ENCODE results near the gene PCDHA11. TPM values are rescaled to one million over a fixed set of nuclear protein-coding genes. Genes with fewer than 3 reads are reported as not detected.

Gene PCDHA11
- total and polyA plus RNA-seq, 2 of the 13 experiments (the other 11 are each of a cell fraction or from before 2014, with no cell fraction given) = 0.29 TPM; not detected in 1

DNA sequence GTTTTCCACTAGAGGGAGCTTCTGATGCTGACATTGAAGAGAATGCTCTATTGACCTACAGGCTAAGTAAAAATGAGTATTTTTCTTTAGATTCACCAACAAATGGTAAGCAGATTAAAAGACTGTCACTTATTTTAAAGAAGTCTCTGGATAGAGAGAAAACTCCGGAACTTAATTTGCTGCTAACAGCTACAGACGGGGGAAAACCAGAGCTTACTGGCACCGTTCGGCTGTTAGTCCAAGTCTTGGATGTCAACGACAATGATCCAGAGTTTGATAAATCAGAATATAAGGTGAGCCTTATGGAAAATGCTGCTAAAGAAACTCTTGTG lies 764 bp downstream of the PCDHA11 start:
- Histone ChIP-seq H3K9me3 (ENCODE audit: low read length) (no peaks in the 10 kb centered on the region), H3K27me3 (ENCODE audit: control insufficient read depth in 1 of 2, insufficient read depth in 2 of 2, low read length in 2 of 2) (no peaks in the 10 kb centered on the region), H3K27ac (ENCODE audit: extremely low read length, insufficient read depth, low read length) (no peak overlapping the region), H3K36me3 (replicated peaks in 1 of 2; ENCODE audit: control insufficient read depth in 1 of 2, insufficient read depth in 2 of 2, low read length in 2 of 2) (no peaks in the 10 kb centered on the region), H2AFZ (ENCODE audit: low read length) (no peak overlapping the region), H3K9ac (ENCODE audit: insufficient read depth, low read depth, low read length) (no peak overlapping the region), H3K79me2 (ENCODE audit: insufficient read depth, low read length) (no peaks in the 10 kb centered on the region), H3K4me2 (ENCODE audit: low read depth, low read length) (no peak overlapping the region), H3K4me3 (replicated peaks in 1 of 3; ENCODE audit: insufficient read depth in 1 of 3, low read depth in 2 of 3, low read length in 3 of 3) (0 out of 6 replicates have a peak overlapping the region, but pooled peaks of 1 of the 3 experiments have one; percentile 28), H4K20me1 (ENCODE audit: insufficient read depth, low read length) (no peaks in the 10 kb centered on the region), H3K4me1 (ENCODE audit: insufficient read depth, low read length) (no peaks in the 10 kb centered on the region)
- ChIA-PET CTCF (ENCODE audit: low intra/inter-chr PET ratio, low total read pairs) (interaction anchor here (2.6 kb wide), 1 partner anchor 171 kb away, joined by 34 read pairs; no protein-coding TSS in a partner anchor), POLR2A (no interaction called here)
- in situ Hi-C loops (cut with HindIII; ENCODE audit: extremely low pct_ligation_motif_present, low pct_unique_long_range_greater_than_20kb) = loop anchor here (5.0 kb wide), 1 partner anchor 173 kb away; no protein-coding TSS in a partner anchor
- TF ChIP-seq TEAD3 (CRISPR knock-in tag; optimal IDR thresholded peaks at IDR 0.05; ENCODE audit: borderline replicate concordance) (peak; percentile 21), ZNF230 (CRISPR knock-in tag; IDR thresholded peaks at IDR 0.05) (no peak), PHF8 (CRISPR knock-in tag; IDR thresholded peaks at IDR 0.05) (no peak), MIER2 (CRISPR knock-in tag; IDR thresholded peaks at IDR 0.05) (0 out of 2 replicates have a peak, but pooled peaks have one; percentile 31), HDAC1 (CRISPR knock-in tag; IDR thresholded peaks at IDR 0.05) (no peak)
- BruUV-seq (replicated peaks) = no TSS peak
- intact Hi-C loops (cut with micrococcal nuclease; ENCODE audit: unreplicated experiment) = loop anchor here (2.0 kb wide), 1 partner anchor 29 kb away; the partner anchor contains the start of gene PCDHA8
- DNase-seq (ENCODE audit: low spot score) = no peak
- FAIRE-seq = no peak
- ATAC-seq = no peak
- whole genome bisulfite sequencing (ENCODE audit: low lambda C conversion rate) = 68% methylated on average over 5 of the region's 5 CpGs

DNA sequence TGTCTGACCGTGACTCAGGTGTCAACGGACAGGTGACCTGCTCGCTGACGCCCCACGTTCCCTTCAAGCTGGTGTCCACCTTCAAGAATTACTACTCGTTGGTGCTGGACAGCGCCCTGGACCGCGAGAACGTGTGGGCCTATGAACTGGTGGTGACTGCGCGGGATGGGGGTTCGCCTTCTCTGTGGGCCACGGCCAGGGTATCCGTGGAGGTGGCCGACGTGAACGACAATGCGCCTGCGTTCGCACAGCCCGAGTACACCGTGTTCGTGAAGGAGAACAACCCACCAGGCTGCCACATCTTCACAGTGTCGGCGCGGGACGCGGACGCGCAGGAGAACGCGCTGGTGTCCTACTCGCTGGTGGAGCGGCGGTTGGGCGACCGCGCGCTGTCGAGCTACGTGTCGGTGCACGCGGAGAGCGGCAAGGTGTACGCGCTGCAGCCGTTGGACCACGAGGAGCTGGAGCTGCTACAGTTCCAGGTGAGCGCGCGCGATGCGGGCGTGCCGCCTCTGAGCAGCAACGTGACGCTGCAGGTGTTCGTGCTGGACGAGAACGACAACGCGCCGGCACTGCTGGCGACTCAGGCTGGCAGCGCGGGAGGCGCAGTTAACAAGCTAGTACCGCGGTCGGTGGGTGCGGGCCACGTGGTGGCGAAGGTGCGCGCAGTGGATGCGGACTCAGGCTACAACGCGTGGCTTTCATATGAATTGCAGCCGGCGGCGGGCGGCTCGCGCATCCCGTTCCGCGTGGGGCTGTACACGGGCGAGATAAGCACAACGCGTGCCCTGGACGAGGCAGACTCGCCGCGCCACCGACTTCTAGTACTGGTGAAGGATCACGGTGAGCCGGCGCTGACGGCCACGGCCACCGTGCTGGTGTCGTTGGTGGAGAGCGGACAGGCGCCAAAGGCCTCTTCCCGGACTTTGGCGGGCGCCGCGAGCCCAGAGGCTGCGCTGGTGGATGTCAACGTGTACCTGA lies 1.8 kb downstream of the PCDHA11 start:
- no peaks in the 10 kb centered on the region for H4K20me1 ChIP-seq (ENCODE audit: insufficient read depth, low read length)
- ChIA-PET CTCF (ENCODE audit: low intra/inter-chr PET ratio, low total read pairs) (interaction anchor here (2.6 kb wide), 1 partner anchor 170 kb away, joined by 34 read pairs; no protein-coding TSS in a partner anchor), POLR2A (no interaction called here)
- no peak overlapping the region for H3K9ac ChIP-seq (ENCODE audit: insufficient read depth, low read depth, low read length)
- no peak overlapping the region for H3K27ac ChIP-seq (ENCODE audit: extremely low read length, insufficient read depth, low read length)
- TF ChIP-seq SRSF9 (IDR thresholded peaks at IDR 0.05; ENCODE audit: borderline replicate concordance, insufficient read depth, low read depth, low read length, poor library complexity, severe bottlenecking) (no peak), ZNF235 (CRISPR knock-in tag; IDR thresholded peaks at IDR 0.05; ENCODE audit: borderline replicate concordance) (no peak), PAWR (CRISPR knock-in tag; IDR thresholded peaks at IDR 0.05; ENCODE audit: borderline replicate concordance) (no peak), MZF1 (CRISPR knock-in tag; IDR thresholded peaks at IDR 0.05; ENCODE audit: borderline replicate concordance) (no peak)
- TF ChIP-seq, protein P1, sequence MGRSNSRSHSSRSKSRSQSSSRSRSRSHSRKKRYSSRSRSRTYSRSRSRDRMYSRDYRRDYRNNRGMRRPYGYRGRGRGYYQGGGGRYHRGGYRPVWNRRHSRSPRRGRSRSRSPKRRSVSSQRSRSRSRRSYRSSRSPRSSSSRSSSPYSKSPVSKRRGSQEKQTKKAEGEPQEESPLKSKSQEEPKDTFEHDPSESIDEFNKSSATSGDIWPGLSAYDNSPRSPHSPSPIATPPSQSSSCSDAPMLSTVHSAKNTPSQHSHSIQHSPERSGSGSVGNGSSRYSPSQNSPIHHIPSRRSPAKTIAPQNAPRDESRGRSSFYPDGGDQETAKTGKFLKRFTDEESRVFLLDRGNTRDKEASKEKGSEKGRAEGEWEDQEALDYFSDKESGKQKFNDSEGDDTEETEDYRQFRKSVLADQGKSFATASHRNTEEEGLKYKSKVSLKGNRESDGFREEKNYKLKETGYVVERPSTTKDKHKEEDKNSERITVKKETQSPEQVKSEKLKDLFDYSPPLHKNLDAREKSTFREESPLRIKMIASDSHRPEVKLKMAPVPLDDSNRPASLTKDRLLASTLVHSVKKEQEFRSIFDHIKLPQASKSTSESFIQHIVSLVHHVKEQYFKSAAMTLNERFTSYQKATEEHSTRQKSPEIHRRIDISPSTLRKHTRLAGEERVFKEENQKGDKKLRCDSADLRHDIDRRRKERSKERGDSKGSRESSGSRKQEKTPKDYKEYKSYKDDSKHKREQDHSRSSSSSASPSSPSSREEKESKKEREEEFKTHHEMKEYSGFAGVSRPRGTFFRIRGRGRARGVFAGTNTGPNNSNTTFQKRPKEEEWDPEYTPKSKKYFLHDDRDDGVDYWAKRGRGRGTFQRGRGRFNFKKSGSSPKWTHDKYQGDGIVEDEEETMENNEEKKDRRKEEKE (IDR thresholded peaks at IDR 0.05) = no peak
- intact Hi-C loops (cut with micrococcal nuclease; ENCODE audit: unreplicated experiment) = no loop called here
- no TSS peak for BruUV-seq (replicated peaks)
- in situ Hi-C loops (cut with HindIII; ENCODE audit: extremely low pct_ligation_motif_present, low pct_unique_long_range_greater_than_20kb) = no loop called here
- no peak for DNase-seq (ENCODE audit: low spot score)
- no peaks in the 10 kb centered on the region for H3K36me3 ChIP-seq (replicated peaks in 1 of 2; ENCODE audit: control insufficient read depth in 1 of 2, insufficient read depth in 2 of 2, low read length in 2 of 2)
- H3K79me2 ChIP-seq (ENCODE audit: insufficient read depth, low read length) = no peaks in the 10 kb centered on the region
- no peaks in the 10 kb centered on the region for H3K4me1 ChIP-seq (ENCODE audit: insufficient read depth, low read length)
- no peak overlapping the region for H2AFZ ChIP-seq (ENCODE audit: low read length)
- H3K4me3 ChIP-seq (replicated peaks in 1 of 3; ENCODE audit: insufficient read depth in 1 of 3, low read depth in 2 of 3, low read length in 3 of 3) = no peak overlapping the region
- no peaks in the 10 kb centered on the region for H3K27me3 ChIP-seq (ENCODE audit: control insufficient read depth in 1 of 2, insufficient read depth in 2 of 2, low read length in 2 of 2)
- ATAC-seq = no peak
- no peak for FAIRE-seq
- H3K9me3 ChIP-seq (ENCODE audit: low read length) = no peaks in the 10 kb centered on the region
- no peak overlapping the region for H3K4me2 ChIP-seq (ENCODE audit: low read depth, low read length)
- WGBS (ENCODE audit: low lambda C conversion rate) = 92% methylated on average over 103 of the region's 114 CpGs

All from HepG2 (cell line).